MG63 (cell line): Measurements from ENCODE around the gene RXFP1. TPM values are rescaled to one million over a fixed set of nuclear protein-coding genes. Genes with fewer than 3 reads are reported as not detected.
A peak's percentile ranks its signal among the peaks of the same experiment; 100 is the strongest.
"Not testable (repeated sequence)": the region's sequence is repeated elsewhere in the genome, so short reads cannot be mapped to it uniquely, and the experiment has no call there.

Experiments used
- DNase-seq: peaks from one replicate; pipeline ENCODE4 v3.0.0-alpha.2; 2020
- H3K27me3 ChIP-seq: fragments of 250-450 bp; sonication (Bioruptor Pico); 2 replicates; pipeline ENCODE4 v1.5.1; 2020; ENCODE audit warnings: mild to moderate bottlenecking, moderate library complexity
- H3K36me3 ChIP-seq: fragments of 250-450 bp; sonication (Bioruptor Pico); 2 replicates; pipeline ENCODE4 v1.5.1; 2020; ENCODE audit warnings: mild to moderate bottlenecking, moderate library complexity
- H3K4me3 ChIP-seq: fragments of 250-450 bp; sonication (Bioruptor Pico); 2 replicates; pipeline ENCODE4 v1.5.1; 2020; ENCODE audit warnings: mild to moderate bottlenecking, moderate library complexity
- H3K9me3 ChIP-seq: fragments of 250-450 bp; sonication (Bioruptor Pico); 2 replicates; pipeline ENCODE4 v1.5.1; 2020; ENCODE audit warnings: mild to moderate bottlenecking, moderate library complexity
- total RNA-seq: library from RNA; depleted of rRNA; stranded (reverse); fragments of >200 nt; shearing (Covaris generic); gene quantifications from 2 replicates; pipeline ENCODE4 v1.2.3, GENCODE V29; 2014; ENCODE audit warnings: low replicate concordance

RXFP1 gene
- total RNA-seq, 1 experiment from 2014 or later = not detected

DNA sequence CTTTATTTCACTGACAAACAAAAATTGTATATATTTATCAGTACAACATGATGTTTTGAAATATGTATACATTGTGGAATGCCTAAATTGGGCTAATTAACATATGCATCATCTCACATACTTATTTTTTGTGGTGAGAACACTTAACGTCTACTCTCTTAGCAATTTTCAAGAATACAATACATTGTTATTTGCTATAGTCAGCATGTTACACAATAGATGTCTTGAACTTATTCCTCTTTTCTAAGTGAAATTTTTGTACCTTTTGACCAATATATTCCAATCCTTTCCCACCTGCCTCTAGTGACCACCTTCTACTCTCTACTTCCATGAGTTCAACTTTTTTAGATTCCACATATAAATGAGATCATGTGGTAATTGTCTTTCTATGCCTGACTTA lies 114.9 kb downstream of the RXFP1 start:
- DNase-seq = no peak
- no peaks in the 10 kb centered on the region for H3K36me3 ChIP-seq
- no peak overlapping the region for H3K4me3 ChIP-seq
- H3K9me3 ChIP-seq = no peaks in the 10 kb centered on the region
- no peaks in the 10 kb centered on the region for H3K27me3 ChIP-seq

DNA sequence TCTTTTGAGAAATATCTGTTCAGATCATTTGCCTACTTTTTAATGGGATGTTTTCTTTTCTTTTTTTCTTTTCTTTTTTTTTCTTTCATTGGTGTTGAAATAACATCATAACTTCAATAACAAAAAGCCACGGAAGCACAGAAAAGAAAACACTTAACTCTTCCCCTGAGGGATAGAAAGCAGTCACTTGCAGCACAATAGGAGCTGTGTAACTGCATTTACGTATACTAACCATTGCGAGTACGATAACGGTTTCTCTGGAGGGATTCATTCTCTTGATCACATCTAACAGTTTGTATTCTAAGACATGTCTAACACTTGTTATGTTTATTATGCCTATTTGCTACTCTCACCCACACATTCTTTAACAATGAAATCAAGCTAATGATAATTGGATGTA lies 122.7 kb downstream of the RXFP1 start:
- no peak for DNase-seq
- Histone ChIP-seq H3K36me3 (no peaks in the 10 kb centered on the region), H3K27me3 (no peaks in the 10 kb centered on the region), H3K9me3 (no peaks in the 10 kb centered on the region), H3K4me3 (peak overlapping the region; percentile 0; the same call in 1 of the 2 replicates)

DNA sequence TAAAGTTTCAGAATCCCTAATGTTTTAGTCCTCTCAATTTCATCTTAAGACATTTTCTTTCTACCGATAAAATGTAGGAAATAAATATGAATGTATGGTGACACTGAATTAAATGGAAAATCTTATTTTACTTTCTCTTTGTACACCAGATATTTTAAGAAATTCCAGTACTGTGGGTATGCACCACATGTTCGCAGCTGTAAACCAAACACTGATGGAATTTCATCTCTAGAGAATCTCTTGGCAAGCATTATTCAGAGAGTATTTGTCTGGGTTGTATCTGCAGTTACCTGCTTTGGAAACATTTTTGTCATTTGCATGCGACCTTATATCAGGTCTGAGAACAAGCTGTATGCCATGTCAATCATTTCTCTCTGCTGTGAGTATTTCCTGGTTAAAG lies 123.1 kb downstream of the RXFP1 start:
- Histone ChIP-seq H3K9me3 (0 out of 2 replicates have a peak, but pooled peaks cover under 1% of the 10 kb centered on the region), H3K27me3 (no peaks in the 10 kb centered on the region), H3K4me3 (peak overlapping the region; percentile 0; the same call in 1 of the 2 replicates), H3K36me3 (no peaks in the 10 kb centered on the region)
- no peak for DNase-seq

DNA sequence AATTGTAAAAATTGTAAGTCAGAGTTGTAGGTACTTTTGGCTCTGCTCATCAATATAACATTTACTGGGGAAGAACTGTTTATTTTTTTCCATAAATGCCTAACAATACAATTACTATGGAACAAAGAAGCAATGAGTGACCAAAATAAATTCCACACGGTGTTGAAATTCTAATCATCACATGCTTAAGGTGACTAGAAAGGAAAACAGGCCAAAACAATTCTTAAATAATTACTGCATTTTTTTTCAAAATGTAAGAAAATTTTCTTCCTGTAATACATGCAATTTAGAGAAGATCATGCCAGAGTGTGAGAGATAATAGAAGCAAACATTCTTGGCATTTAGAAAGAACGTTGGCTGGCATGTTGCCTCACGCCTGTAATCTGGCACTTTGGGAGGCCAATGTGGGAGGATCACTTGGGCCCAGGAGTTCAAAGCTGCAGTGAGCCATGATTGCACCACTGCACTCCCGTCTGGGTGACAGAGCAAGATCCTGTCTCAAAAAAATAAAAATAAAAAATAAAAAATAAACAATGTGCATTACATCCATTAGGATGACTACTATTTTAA lies 127.5 kb downstream of the RXFP1 start:
- H3K27me3 ChIP-seq = no peaks in the 10 kb centered on the region
- DNase-seq = peak; percentile 93
- no peaks in the 10 kb centered on the region for H3K36me3 ChIP-seq
- H3K4me3 ChIP-seq = no peak overlapping the region
- H3K9me3 ChIP-seq = 0 out of 2 replicates have a peak, but pooled peaks cover 3% of the 10 kb centered on the region

DNA sequence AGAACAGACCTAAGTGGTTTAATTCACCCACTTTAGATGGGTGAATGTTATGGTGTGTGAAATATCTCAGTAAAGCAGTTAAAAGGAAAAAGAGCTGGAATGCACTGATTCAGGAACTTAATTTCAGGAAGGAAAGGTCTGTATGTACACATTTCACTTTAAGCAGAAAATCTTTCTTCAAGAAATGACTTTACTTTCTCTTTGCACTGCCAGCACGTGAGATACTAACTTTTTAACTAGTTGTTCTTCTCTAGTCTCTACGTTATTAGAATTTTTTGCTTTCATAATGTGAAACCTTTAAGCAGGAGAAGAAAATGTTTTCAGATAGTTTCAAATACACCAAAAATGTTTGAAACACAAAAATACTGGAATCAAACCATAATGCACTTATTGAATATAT lies 131.2 kb downstream of the RXFP1 start:
- DNase-seq = no peak
- no peaks in the 10 kb centered on the region for H3K27me3 ChIP-seq
- H3K9me3 ChIP-seq = 0 out of 2 replicates have a peak, but pooled peaks cover 3% of the 10 kb centered on the region
- no peaks in the 10 kb centered on the region for H3K36me3 ChIP-seq
- peak overlapping the region; percentile 17 for H3K4me3 ChIP-seq

DNA sequence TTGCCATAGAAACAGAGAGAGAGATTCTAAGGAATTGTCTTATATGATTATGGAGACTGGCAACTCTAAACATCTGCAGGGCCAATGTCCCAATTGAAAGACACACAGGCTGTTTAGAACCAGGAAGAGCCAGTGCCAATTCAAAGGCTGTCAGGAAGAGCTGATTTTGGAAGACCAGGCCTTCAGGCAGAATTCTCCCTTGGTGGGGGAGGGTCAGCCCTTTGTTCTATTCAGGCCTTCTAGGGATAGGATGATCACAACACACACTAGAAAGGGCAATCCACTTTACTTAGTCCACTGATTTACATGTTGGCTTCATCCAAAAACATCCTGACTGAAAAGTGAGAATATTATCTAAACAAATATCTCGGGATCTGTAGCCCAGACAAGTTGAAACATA lies 134.8 kb downstream of the RXFP1 start:
- no peak overlapping the region for H3K4me3 ChIP-seq
- H3K27me3 ChIP-seq = no peaks in the 10 kb centered on the region
- no peaks in the 10 kb centered on the region for H3K36me3 ChIP-seq
- DNase-seq = no peak
- no peaks in the 10 kb centered on the region for H3K9me3 ChIP-seq

DNA sequence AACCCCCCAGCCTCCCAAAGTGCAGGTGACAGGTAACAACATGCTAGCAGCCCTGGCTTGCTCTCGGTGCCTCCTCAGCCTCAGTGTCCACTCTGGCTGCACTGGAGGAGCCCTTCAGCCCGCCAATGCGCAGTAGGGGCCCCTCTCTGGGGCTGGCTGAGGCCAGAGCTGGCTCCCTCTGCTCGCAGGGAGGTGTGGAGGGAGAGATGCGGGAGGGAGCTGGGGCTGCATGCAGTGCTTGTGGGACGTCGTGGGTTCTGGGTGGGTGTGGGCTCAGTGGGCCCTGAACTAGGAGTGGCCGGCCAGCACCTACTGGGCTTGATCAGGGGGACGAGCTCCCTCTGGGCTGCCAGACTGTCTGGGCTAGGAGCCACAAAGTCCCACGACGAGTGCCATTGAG lies 135.6 kb downstream of the RXFP1 start:
- no peaks in the 10 kb centered on the region for H3K36me3 ChIP-seq
- H3K9me3 ChIP-seq = no peaks in the 10 kb centered on the region
- no peaks in the 10 kb centered on the region for H3K27me3 ChIP-seq
- no peak overlapping the region for H3K4me3 ChIP-seq
- no peak for DNase-seq

DNA sequence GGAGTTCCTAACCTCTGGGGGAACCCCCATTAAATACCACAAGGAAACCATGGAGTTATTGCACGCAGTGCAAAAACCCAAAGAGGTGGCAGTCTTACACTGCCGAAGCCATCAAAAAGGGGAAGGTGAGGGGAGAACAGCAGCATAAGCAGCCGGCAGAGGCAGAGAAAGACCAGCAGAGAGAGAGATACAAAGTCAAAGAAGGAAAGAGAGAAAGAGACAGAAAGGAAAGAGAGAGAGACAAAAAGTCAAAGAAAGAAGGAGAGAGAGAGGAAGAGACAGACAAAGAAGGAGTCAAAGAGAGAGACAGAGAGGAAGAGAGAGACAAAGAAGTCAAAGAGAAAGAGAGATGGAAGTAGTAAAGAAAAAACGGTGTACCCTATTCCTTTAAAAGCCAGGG lies 141.6 kb downstream of the RXFP1 start:
- not testable (repeated sequence) for H3K27me3 ChIP-seq, H3K4me3 ChIP-seq, DNase-seq, H3K9me3 ChIP-seq
- peaks cover 37% of the 10 kb centered on the region for H3K36me3 ChIP-seq

DNA sequence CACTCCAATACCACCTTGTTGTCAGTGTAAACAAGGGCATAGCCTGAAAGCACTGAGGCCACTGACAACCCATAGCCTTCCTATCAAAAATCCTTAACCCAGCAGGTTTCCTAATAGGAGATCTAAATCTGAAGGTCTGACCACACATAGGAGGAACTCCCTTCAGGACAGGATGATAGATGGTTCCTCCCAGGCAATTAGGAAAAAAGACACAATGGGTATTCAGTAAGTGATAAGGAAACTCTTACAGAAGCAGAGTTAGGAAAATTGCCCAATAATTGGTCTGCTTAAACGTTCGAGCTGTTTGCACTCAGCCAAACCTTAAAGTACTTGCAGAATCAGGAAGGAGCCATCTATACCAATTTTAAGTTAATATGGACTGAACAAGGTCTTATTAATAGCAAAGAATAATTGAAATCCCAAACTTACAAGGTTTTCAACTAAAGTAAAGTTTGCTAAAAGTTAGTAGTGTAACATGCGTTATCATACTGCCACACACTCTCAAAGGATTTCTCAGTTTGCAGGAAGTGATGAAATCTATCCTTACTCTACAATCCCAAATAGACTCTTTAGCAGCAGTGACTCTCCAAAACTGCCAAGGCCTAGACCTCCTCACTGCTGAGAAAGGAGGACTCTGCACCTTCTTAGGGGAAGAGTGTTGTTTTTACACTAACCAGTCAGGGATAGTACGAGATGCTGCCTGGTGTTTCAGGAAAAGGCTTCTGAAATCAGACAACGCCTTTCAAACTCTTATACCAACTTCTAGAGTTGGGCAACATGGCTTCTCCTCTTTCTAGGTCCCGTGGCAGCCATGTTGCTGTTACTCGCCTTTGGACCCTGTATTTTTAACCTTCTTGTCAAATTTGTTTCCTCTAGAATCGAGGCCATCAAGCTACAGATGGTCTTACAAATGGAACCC lies 142.3 kb downstream of the RXFP1 start:
- H3K4me3 ChIP-seq, H3K9me3 ChIP-seq, DNase-seq, H3K27me3 ChIP-seq: not testable (repeated sequence)
- H3K36me3 ChIP-seq = peaks cover 45% of the 10 kb centered on the region

DNA sequence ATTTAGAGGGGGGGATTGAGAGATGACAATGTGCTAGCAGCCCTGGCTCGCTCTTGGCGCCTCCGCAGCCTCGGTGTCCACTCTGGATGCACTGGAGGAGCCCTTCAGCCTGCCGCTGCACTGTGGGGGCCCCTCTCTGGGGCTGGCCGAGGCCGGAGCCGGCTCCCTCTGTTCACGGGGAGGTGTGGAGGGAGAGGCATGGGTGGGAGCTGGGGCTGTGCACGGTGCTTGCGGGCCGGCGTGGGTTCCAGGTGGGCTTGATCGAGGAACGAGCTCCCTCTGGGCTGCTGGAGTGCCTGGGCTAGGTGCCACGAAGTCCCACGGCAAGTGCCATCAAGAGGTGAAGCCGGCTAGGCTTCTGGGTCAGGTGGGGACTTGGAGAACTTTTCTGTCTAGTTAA lies 143.1 kb downstream of the RXFP1 start:
- Histone ChIP-seq H3K27me3 (no peaks in the 10 kb centered on the region), H3K36me3 (peaks cover 52% of the 10 kb centered on the region), H3K4me3 (no peak overlapping the region), H3K9me3 (no peaks in the 10 kb centered on the region)
- DNase-seq = no peak

DNA sequence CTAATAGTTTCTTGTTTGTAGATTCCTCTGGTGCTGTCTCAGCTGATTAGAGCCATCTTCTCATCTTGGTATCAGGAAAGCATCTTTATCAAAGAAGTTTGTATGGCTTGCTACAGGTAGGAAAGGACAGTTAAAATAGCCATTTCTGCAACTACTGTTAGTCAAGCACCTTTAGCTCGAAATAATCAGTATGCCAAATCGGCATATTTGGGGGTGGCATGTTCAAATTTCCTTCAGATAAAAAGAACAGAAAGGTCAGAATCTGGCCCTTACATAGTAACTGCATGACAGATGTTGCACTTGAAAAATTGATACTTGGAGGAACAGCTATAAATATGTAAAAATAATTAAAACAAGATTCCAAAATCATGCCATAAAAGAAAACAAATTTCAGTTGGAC lies 145.2 kb downstream of the RXFP1 start:
- Histone ChIP-seq H3K4me3 (no peak overlapping the region), H3K36me3 (peaks cover 62% of the 10 kb centered on the region)
- no peak for DNase-seq

DNA sequence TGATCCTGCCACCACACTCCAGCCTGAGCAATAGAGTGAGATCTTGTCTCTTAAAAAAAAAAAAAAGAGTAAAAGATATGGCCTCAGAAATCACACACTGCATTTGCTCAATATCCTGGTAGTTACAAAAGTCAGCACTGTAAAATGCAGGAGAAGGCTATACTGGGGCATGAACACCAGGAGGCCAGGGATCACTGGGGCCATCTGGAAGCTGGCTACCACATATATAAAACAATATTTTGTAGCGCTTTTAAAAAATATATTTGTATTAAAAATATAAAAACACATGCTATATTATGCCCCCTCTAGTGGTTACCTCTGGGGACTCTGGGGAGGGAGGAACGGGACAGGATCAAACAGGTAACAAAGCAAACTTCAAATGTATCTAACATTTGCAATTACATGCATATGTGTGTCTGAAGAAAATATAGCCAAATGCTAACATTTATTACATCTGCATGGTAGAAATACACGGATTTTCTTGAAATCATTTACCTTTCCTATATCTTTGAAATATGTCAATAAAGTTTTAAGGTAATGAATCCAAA lies 146.0 kb downstream of the RXFP1 start:
- Histone ChIP-seq H3K9me3 (no peaks in the 10 kb centered on the region), H3K27me3 (no peaks in the 10 kb centered on the region), H3K36me3 (peaks cover 62% of the 10 kb centered on the region), H3K4me3 (no peak overlapping the region)
- peak; percentile 76 for DNase-seq

More for the DNA sequence above, 145.2 kb downstream of the RXFP1 start:
- no peaks in the 10 kb centered on the region for H3K9me3 ChIP-seq
- H3K27me3 ChIP-seq = no peaks in the 10 kb centered on the region

DNA sequence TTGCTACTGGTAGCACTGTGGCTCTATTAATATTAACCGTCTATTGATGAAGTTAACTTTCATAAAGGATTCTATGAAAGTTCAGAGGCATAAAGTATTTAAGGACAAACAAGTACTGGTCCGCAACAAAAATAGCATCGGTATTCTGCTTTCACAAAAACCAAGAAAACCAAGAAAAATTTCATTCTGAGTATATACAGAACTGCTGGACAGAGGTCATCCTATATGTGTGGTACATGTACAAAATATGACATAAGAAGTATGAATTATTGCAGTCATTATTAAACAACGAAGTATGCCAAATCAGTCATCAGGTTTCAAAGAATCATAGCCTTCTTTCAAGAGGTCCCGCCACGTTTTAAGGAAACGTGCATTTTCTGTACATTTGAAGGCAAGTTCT lies 147.6 kb downstream of the RXFP1 start:
- Histone ChIP-seq H3K36me3 (peaks cover 62% of the 10 kb centered on the region), H3K9me3 (no peaks in the 10 kb centered on the region), H3K27me3 (no peaks in the 10 kb centered on the region), H3K4me3 (peak overlapping the region; percentile 1; the same call in 1 of the 2 replicates)
- no peak for DNase-seq

DNA sequence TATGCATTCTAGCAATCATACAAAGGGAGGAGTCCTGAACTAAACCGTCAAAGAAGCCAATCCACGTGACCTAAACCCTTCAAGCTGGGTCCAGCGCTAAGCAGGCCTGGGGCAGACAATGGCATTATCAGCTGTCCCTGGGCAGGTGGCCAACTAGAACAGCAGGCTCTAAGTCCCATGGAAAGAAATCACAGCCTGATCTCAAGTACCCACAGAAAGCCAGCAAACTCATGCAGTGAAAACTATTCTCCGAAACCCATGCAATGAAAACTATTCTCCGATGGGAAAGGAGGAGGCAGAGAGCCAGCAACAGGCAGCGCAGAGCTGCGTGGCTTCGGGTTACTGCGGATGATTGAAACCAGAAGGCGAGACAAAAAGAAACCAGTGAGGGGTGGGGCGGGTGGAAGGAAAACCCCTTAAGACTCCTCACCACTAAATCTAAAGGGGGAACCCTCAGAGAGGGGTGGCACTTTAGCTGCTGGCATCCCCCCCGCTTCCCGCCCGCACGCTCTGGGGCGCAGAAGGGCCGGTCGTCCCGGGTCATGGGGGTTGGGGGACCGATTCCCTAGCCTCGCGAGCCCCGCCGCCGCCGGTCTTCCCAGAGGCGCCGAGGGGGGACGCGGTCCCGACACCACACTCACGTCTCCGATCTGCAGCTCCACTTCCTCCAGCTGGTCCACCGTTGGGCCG lies 149.4 kb downstream of the RXFP1 start:
- peak; percentile 98 for DNase-seq
- H3K27me3 ChIP-seq = no peaks in the 10 kb centered on the region
- H3K36me3 ChIP-seq = peaks cover 47% of the 10 kb centered on the region
- H3K4me3 ChIP-seq = peak overlapping the region; percentile 92
- no peaks in the 10 kb centered on the region for H3K9me3 ChIP-seq

DNA sequence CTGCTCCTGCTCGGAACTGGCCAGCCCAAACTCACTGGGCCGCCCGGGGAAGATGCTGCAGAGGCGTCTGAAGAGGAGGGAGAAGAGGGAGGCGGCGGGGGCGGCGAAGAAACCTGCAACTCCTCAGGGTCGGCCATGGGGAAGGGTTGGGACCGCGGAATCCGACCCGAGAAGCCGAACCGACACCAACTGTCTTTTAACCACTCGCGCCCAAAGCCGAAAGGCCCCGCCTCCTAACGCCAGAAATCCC lies 149.9 kb downstream of the RXFP1 start, which contains the start of gene C4orf46:
C4orf46 (minus strand) TSS at position 223 of the 250 bp plus-strand sequence; CDS start at position 137, 86 bp downstream.
- no peak for DNase-seq
- Histone ChIP-seq H3K9me3 (no peaks in the 10 kb centered on the region), H3K36me3 (peaks cover 43% of the 10 kb centered on the region), H3K27me3 (no peaks in the 10 kb centered on the region), H3K4me3 (peak within 1 kb of the TSS; percentile 92)

DNA sequence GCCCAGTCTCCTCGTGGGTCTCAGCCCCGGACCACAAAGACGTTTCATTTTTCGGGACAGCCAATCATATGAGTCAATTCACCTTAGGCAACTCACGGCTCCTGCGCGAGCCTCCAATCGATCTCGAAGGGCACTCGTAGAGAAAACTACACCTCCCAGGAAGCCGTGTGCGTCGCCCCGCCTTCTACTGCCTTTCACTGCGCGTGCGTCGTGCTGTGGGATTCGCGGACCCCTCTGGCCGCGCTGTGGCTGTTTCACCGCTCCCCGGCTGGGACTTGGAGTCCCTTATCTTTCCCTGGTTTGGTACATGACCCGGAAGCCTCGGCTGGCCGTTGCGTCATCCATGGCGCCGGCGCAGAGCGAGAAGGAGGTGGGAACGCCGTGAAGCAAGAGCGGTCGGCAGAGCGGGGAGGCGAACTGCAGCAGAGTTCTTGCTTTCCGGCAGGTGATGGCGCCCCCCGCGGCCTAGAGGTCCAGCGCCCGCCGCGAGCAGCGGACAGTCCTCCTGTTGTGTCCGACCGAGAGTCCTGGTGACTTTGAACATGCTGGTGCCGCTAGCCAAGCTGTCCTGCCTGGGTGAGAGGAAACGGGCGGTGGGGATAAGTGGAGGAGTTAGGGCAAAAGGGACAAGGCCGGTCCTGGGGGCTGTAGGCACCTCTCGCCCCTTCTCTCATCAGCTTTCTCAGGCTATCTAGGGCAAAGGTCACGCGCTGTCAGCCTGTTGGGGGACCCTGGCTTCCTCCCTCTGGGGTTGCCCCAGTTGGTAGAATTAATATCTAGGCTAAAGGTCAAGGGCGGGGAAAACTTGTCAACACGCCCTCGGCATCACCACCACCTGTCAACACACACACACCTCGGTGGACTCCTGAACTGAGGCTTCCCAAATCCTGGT lies 150.5 kb downstream of the RXFP1 start, which contains the start of gene ETFDH:
ETFDH (plus strand) TSS at position 382 of the 892 bp plus-strand sequence; CDS start at position 543, 161 bp downstream.
- Histone ChIP-seq H3K27me3 (no peaks in the 10 kb centered on the region), H3K4me3 (peak within 1 kb of the TSS; percentile 92), H3K9me3 (no peaks in the 10 kb centered on the region), H3K36me3 (peaks cover 39% of the 10 kb centered on the region)
- DNase-seq = peak; percentile 100
